Measurements from ENCODE around the gene C19orf38. TPM values are rescaled to one million over a fixed set of nuclear protein-coding genes. Genes with fewer than 3 reads are reported as not detected.

C19orf38 gene
- total RNA-seq, 4 donors from 2014 or later, result 20.6 TPM; not detected in 3

GRCh38 chr19:10812902-10813404 is 35.3 kb upstream of the C19orf38 start:
- Histone ChIP-seq H3K9me3 (no peaks in the 10 kb centered on the region), H3K36me3 (peaks cover 0 to 97% (median 0%) of the 10 kb centered on the region in 3 donors), H3K4me1 (no peaks in the 10 kb centered on the region), H3K27me3 (no peaks in the 10 kb centered on the region), H3K27ac (peak overlapping the region in 1 of 4 donors; percentile 42), H3K4me3 (no peak overlapping the region)
- TF ChIP-seq CTCF (IDR thresholded peaks at IDR 0.05) (no peak), POLR2A (IDR thresholded peaks at IDR 0.05) (no peak)
- DNase-seq, result no peak

GRCh38 chr19:10815007-10815536 is 33.1 kb upstream of the C19orf38 start:
- Histone ChIP-seq H3K4me1 (no peaks in the 10 kb centered on the region), H3K27ac (peak overlapping the region in 1 of 4 donors; percentile 22), H3K36me3 (peaks cover 0 to 97% (median 0%) of the 10 kb centered on the region in 3 donors)

GRCh38 chr19:10815969-10816644 is 32.1 kb upstream of the C19orf38 start:
- H3K36me3 ChIP-seq, result peaks cover 0 to 97% (median 0%) of the 10 kb centered on the region in 3 donors
- H3K4me1 ChIP-seq, result no peaks in the 10 kb centered on the region
- H3K27me3 ChIP-seq, result no peaks in the 10 kb centered on the region
- peak overlapping the region in 3 of 4 donors; percentile 40 to 82 (median 77) for H3K27ac ChIP-seq
- peak overlapping the region in 2 of 4 donors; percentile 26 to 29 for H3K4me3 ChIP-seq
- DNase-seq, result no peak
- H3K9me3 ChIP-seq, result no peaks in the 10 kb centered on the region
- TF ChIP-seq POLR2A (IDR thresholded peaks at IDR 0.05) (no peak), CTCF (IDR thresholded peaks at IDR 0.05) (no peak)

More at GRCh38 chr19:10815007-10815536, 33.1 kb upstream of the C19orf38 start:
- H3K9me3 ChIP-seq, result no peaks in the 10 kb centered on the region
- no peak overlapping the region for H3K4me3 ChIP-seq
- no peak for TF ChIP-seq CTCF (IDR thresholded peaks at IDR 0.05)
- TF ChIP-seq POLR2A (IDR thresholded peaks at IDR 0.05), result no peak
- no peak for DNase-seq
- no peaks in the 10 kb centered on the region for H3K27me3 ChIP-seq

- peak overlapping the region; percentile 40 to 82 (median 63) for H3K27ac ChIP-seq
- H3K4me3 ChIP-seq, result peak overlapping the region in 2 of 4 donors; percentile 26 to 29
- no peaks in the 10 kb centered on the region for H3K9me3 ChIP-seq
- TF ChIP-seq CTCF (IDR thresholded peaks at IDR 0.05) (no peak), POLR2A (IDR thresholded peaks at IDR 0.05) (no peak)
- no peaks in the 10 kb centered on the region for H3K27me3 ChIP-seq
- no peaks in the 10 kb centered on the region for H3K4me1 ChIP-seq
- no peak for DNase-seq
- H3K36me3 ChIP-seq, result peaks cover 0 to 97% (median 0%) of the 10 kb centered on the region in 3 donors
Observed at GRCh38 chr19:10816691-10817090, 31.5 kb upstream of the C19orf38 start.

- H3K9me3 ChIP-seq, result no peaks in the 10 kb centered on the region
- DNase-seq, result peak in 1 of 3 donors; percentile 67
- H3K4me3 ChIP-seq, result peak overlapping the region in 2 of 4 donors; percentile 26 to 29
- TF ChIP-seq POLR2A (IDR thresholded peaks at IDR 0.05) (no peak), CTCF (IDR thresholded peaks at IDR 0.05) (no peak)
- peaks cover 0 to 97% (median 0%) of the 10 kb centered on the region in 3 donors for H3K36me3 ChIP-seq
- H3K4me1 ChIP-seq, result no peaks in the 10 kb centered on the region
- peak overlapping the region; percentile 43 to 82 (median 63) for H3K27ac ChIP-seq
- no peaks in the 10 kb centered on the region for H3K27me3 ChIP-seq
Observed at GRCh38 chr19:10817291-10818038, 30.8 kb upstream of the C19orf38 start.

All from Peyer's patch (tissue), 4 donors.